ENCODE results near the gene SPRR1A.

The SPRR1A gene

GRCh38 chr1:153030895-153031294 lies 47.0 kb downstream of the SPRR1A start, which contains the start of gene SPRR1B:
TSS of gene SPRR1B (plus strand) at chr1:153031203. CDS start at chr1:153032346, 1,143 bp downstream.
- DNase-seq (ENCODE audit: low spot score): no peak

- no peak for DNase-seq (ENCODE audit: low spot score)
Measured at GRCh38 chr1:153032073-153032472, 48.2 kb downstream of the SPRR1A start.

- no peak for DNase-seq (ENCODE audit: low spot score)
Measured at GRCh38 chr1:153032677-153033308, 48.9 kb downstream of the SPRR1A start.

- DNase-seq (ENCODE audit: low spot score): no peak
Measured at GRCh38 chr1:153035211-153035610, 51.3 kb downstream of the SPRR1A start.

Measured in germinal center (tissue), 1 donor.